OCI-LY7 (cell line): ENCODE results near the gene UFSP2.

Experiments used
- CTCF ChIP-seq: fragments of 200-600 bp; sonication (generic); conservative IDR thresholded peaks from 2 replicates; pipeline ENCODE4 v1.5.1; 2014; ENCODE audit warnings: mild to moderate bottlenecking, antibody characterized with exemption, low read length, moderate library complexity, mixed read lengths
- EZH2phosphoT487 ChIP-seq: fragments of 200-600 bp; sonication (generic); IDR thresholded peaks from 2 replicates; pipeline ENCODE4 v1.6.1; 2018; ENCODE audit warnings: low read depth, borderline replicate concordance, mild to moderate bottlenecking, mixed run types, antibody characterized with exemption, low read length, moderate library complexity, mixed read lengths

GRCh38 chr4:185470501-185471195 lies 44.9 kb upstream of the UFSP2 start:
- no peak for TF ChIP-seq EZH2phosphoT487
- TF ChIP-seq CTCF: no peak
